Naive thymus-derived CD8-positive, alpha-beta T cell (primary cell): Measurements from ENCODE around the gene KICS2. TPM values are rescaled to one million over a fixed set of nuclear protein-coding genes. Genes with fewer than 3 reads are reported as not detected.
"Not testable (repeated sequence)": the region's sequence is repeated elsewhere in the genome, so short reads cannot be mapped to it uniquely, and the experiment has no call there.

ENCODE experiments used
- ATAC-seq, 2 donors: fragments of 150-1000 bp; cut with Tn5 transposase in 1 of 2; sonication (Bioruptor Pico), chemical (Tn5 transposase) in 1 of 2; 1 replicate in 1 of 2; 2 replicates in 1 of 2; pipeline ENCODE4 v1.10.0; 2021; ENCODE audit warnings: mild to moderate bottlenecking in 2 of 2, moderate library complexity in 2 of 2
- POLR2A ChIA-PET: fragments of 350-600 bp; sonication (Branson Sonifier 250); formaldehyde crosslinking; loops from one replicate; lab custom pipeline; 2021; ENCODE audit warnings: antibody characterized with exemption; lab: Charles Lee
- DNase-seq, 10 donors: peaks; one replicate each; pipeline versions ENCODE4 v3.0.0 to v3.0.0-alpha.2; 2020 to 2022
- H3K27ac Mint-ChIP-seq, 10 donors: one replicate each; pipeline ENCODE4 v1.8.0; 2020 to 2022; ENCODE audit warnings: mild to moderate bottlenecking in 10 of 10, mixed read lengths in 10 of 10, moderate library complexity in 4 of 10, inconsistent platforms in 1 of 10
- H3K27me3 Mint-ChIP-seq, 5 donors: one replicate each; pipeline ENCODE4 v1.8.0; 2021 to 2022; ENCODE audit warnings: mixed read lengths in 5 of 5
- H3K36me3 Mint-ChIP-seq, 3 donors: one replicate each; pipeline ENCODE4 v1.8.0; 2020 to 2022; ENCODE audit warnings: mixed read lengths in 3 of 3, mild to moderate bottlenecking in 2 of 3, inconsistent platforms in 1 of 3
- H3K4me1 Mint-ChIP-seq, 4 donors: one replicate each; pipeline ENCODE4 v1.8.0; 2021 to 2022; ENCODE audit warnings: mixed read lengths in 4 of 4
- H3K4me3 Mint-ChIP-seq, 10 donors: one replicate each; pipeline ENCODE4 v1.8.0; 2020 to 2022; ENCODE audit warnings: mild to moderate bottlenecking in 10 of 10, mixed read lengths in 10 of 10, moderate library complexity in 6 of 10, inconsistent platforms in 1 of 10
- H3K9me3 Mint-ChIP-seq, 9 donors: one replicate each; pipeline ENCODE4 v1.8.0; 2020 to 2022; ENCODE audit warnings: mixed read lengths in 9 of 9, mild to moderate bottlenecking in 3 of 9, inconsistent platforms in 1 of 9, moderate library complexity in 1 of 9
- polyA plus RNA-seq, 3 donors: library from polyadenylated mRNA; unstranded; fragments of 300-500 nt; fragmentation: Illumina TruSeq; gene quantifications; one replicate each; pipeline ENCODE4 v1.2.3, GENCODE V29; 2021
- total RNA-seq, 8 experiments: library from RNA in 2 of 8; stranded (reverse) in 2 of 8; gene quantifications; one replicate each; pipeline ENCODE4 v1.2.3 and lab custom pipeline; 2021 to 2026

KICS2 gene
- total and polyA plus RNA-seq, 5 experiments from 2014 or later, result 9.8 to 25.3 (median 14.3) TPM

DNA sequence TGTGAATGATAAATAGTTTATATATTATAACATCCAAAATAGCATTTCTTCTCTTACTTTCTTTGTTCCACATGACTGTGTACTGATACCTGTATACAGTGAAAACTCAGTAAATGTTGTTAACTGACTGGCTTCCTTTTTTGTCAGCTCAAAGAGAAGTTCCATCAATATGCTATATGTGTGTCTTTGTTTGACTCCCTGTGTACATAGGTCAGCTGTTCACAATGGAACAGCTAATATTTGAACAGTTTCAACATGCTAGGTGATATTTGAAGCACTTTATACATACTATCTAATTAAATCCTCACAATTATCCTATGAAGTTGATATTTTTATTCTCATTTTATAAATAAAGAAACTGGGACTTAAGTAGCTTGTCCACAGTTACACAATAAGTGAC lies 15.3 kb upstream of the KICS2 start:
- Mint-ChIP-seq H3K36me3 (peaks cover 0 to 2% (median 1%) of the 10 kb centered on the region in 3 donors), H3K27ac (no peak overlapping the region), H3K27me3 (peaks cover 0 to 8% (median 6%) of the 10 kb centered on the region in 5 donors), H3K4me3 (no peak overlapping the region), H3K9me3 (no peaks in the 10 kb centered on the region), H3K4me1 (no peaks in the 10 kb centered on the region)
- POLR2A ChIA-PET, result no interaction called here
- ATAC-seq (no peak), DNase-seq (no peak)

DNA sequence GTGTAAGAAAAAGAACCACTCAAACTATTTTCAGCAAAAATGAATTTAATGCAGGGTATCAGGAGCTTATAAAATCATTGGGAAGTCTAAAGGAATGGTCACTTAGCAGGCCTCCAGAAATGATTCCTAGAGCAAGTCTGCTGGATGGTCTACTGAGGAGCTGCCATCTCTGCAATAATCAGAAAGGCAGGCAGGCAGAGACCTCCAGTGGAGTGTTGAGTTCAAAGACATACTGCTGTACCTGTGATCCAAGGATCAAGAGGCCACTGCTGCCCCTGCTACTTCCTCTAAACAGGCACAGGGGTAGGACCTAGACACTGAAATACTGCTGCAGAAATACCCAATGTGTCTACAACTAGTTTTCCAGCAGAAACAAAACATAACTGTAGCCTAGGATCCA lies 14.5 kb upstream of the KICS2 start:
- peaks cover 0 to 11% (median 4%) of the 10 kb centered on the region in 5 donors for H3K27me3 Mint-ChIP-seq
- no peak overlapping the region for H3K27ac Mint-ChIP-seq
- POLR2A ChIA-PET, result no interaction called here
- no peaks in the 10 kb centered on the region for H3K4me1 Mint-ChIP-seq
- no peaks in the 10 kb centered on the region for H3K9me3 Mint-ChIP-seq
- H3K36me3 Mint-ChIP-seq, result peaks cover 0 to 2% (median 2%) of the 10 kb centered on the region in 3 donors
- no peak for DNase-seq
- no peak for ATAC-seq
- no peak overlapping the region for H3K4me3 Mint-ChIP-seq

DNA sequence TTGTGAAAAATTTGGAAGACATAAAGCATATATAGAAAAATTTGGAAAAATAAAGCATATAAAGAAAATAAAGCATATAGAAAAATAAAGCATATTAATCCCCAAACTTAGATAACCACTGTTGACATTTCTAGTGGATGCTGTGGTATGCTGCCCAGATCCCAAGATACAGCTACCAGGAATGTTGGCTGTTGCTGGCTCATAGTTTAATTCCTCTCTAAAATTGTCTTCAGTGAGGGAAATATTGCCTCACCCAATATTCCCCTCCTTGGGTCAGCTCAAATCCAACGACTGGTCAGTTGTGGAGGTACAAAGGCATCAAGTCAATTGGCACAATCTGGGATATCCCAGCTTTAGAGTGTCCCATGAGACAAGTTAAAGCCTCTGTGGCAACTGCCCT lies 10.1 kb upstream of the KICS2 start:
- DNase-seq, result no peak
- Mint-ChIP-seq H3K36me3 (peaks cover 0 to 7% (median 2%) of the 10 kb centered on the region in 3 donors), H3K27ac (no peak overlapping the region), H3K27me3 (peaks cover 9 to 20% (median 15%) of the 10 kb centered on the region in 5 donors), H3K9me3 (no peaks in the 10 kb centered on the region), H3K4me3 (no peak overlapping the region), H3K4me1 (no peaks in the 10 kb centered on the region)
- POLR2A ChIA-PET, result interaction anchor here (0.6 kb wide), 1 partner anchor 417 kb away, joined by 3 read pairs; no protein-coding TSS in a partner anchor
- ATAC-seq, result no peak

GRCh38 chr12:64229796-64230195 lies 7.7 kb upstream of the KICS2 start:
- H3K27me3 Mint-ChIP-seq, result peaks cover 8 to 23% (median 19%) of the 10 kb centered on the region in 5 donors
- POLR2A ChIA-PET, result no interaction called here
- no peak for ATAC-seq
- no peak for DNase-seq
- H3K4me3 Mint-ChIP-seq, result no peak overlapping the region
- no peaks in the 10 kb centered on the region for H3K4me1 Mint-ChIP-seq
- H3K27ac Mint-ChIP-seq, result no peak overlapping the region
- no peaks in the 10 kb centered on the region for H3K9me3 Mint-ChIP-seq
- peaks cover 0 to 5% (median 2%) of the 10 kb centered on the region in 3 donors for H3K36me3 Mint-ChIP-seq

DNA sequence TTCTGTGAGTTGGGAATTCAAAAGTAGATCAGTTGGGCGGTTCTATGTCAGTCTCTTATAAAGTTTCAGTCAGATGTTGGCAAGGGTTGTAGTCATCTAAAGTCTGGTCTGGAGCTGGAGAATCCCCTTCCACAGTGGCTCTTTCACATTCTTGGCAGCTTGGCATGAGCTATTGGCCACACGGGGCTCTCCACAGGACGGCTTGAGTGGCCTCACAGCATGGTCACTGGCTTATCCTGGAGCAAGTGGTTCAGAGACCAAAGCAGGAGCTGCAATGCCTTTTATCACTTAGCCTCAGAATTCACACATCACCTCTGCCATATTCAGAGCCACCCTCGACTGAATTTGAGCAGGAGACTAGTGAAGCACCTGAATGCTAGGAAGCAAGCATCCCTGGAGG lies 7.1 kb upstream of the KICS2 start:
- no peak for ATAC-seq
- peaks cover 8 to 23% (median 15%) of the 10 kb centered on the region in 5 donors for H3K27me3 Mint-ChIP-seq
- H3K4me1 Mint-ChIP-seq, result no peaks in the 10 kb centered on the region
- POLR2A ChIA-PET, result no interaction called here
- H3K9me3 Mint-ChIP-seq, result no peaks in the 10 kb centered on the region
- DNase-seq, result no peak
- no peak overlapping the region for H3K4me3 Mint-ChIP-seq
- peaks cover 0 to 5% (median 2%) of the 10 kb centered on the region in 3 donors for H3K36me3 Mint-ChIP-seq
- H3K27ac Mint-ChIP-seq, result no peak overlapping the region

DNA sequence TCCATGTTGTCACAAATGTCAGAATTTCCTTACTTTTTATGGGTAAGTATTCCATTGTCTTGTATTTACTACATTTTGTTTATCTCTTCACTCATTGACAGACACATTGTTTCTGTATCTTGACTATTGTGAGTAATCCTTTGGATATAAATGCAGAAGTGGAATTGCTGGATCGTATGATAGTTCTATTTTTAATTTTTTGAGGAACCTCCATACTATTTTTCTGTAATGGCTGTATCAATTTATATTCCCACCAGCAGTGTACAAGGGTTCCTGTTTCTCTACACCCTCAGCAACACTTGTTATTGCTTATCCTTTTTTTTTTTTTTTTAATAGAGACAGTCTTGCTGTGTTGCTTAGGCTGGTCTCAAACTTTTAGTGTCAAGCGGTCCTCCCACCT lies 3.5 kb upstream of the KICS2 start:
- H3K9me3 Mint-ChIP-seq, result no peaks in the 10 kb centered on the region
- peaks cover 7 to 23% (median 11%) of the 10 kb centered on the region in 5 donors for H3K27me3 Mint-ChIP-seq
- peaks cover 0 to 3% (median 0%) of the 10 kb centered on the region in 3 donors for H3K36me3 Mint-ChIP-seq
- H3K4me3 Mint-ChIP-seq, result no peak overlapping the region
- POLR2A ChIA-PET, result no interaction called here
- H3K27ac Mint-ChIP-seq, result peak overlapping the region in 1 of 10 donors; percentile 49
- peaks cover 7 to 25% (median 19%) of the 10 kb centered on the region in 4 donors for H3K4me1 Mint-ChIP-seq
- DNase-seq (no peak), ATAC-seq (no peak)

- ATAC-seq (peak; percentile 31 to 34), DNase-seq (peak in 6 of 10 donors; percentile 39 to 76 (median 48))
- Mint-ChIP-seq H3K36me3 (no peaks in the 10 kb centered on the region), H3K9me3 (no peaks in the 10 kb centered on the region), H3K27me3 (peaks cover 0 to 6% (median 3%) of the 10 kb centered on the region in 5 donors), H3K27ac (peak overlapping the region; percentile 97 to 100 (median 99)), H3K4me3 (peak overlapping the region; percentile 92 to 100 (median 98)), H3K4me1 (peaks cover 16 to 54% (median 41%) of the 10 kb centered on the region in 4 donors)
- POLR2A ChIA-PET, result interaction anchor here (1.0 to 1.8 kb wide), 3 partner anchors 182 to 553 kb away, joined by 3 to 12 read pairs (median 9); partner anchors contain the start of genes DPY19L2 and XPOT
Observed at GRCh38 chr12:64221651-64222008, 466 bp downstream of the KICS2 start.

GRCh38 chr12:64220046-64220445 lies 2.0 kb downstream of the KICS2 start:
- Mint-ChIP-seq H3K36me3 (peaks cover 0 to 6% (median 4%) of the 10 kb centered on the region in 3 donors), H3K4me3 (peak overlapping the region in 3 of 10 donors; percentile 12 to 39 (median 18)), H3K27ac (peak overlapping the region in 1 of 10 donors; percentile 5), H3K27me3 (peaks cover 0 to 1% (median 0%) of the 10 kb centered on the region in 5 donors), H3K9me3 (no peaks in the 10 kb centered on the region), H3K4me1 (peaks cover 18 to 54% (median 41%) of the 10 kb centered on the region in 4 donors)
- ATAC-seq, result no peak
- DNase-seq, result no peak
- POLR2A ChIA-PET, result no interaction called here

DNA sequence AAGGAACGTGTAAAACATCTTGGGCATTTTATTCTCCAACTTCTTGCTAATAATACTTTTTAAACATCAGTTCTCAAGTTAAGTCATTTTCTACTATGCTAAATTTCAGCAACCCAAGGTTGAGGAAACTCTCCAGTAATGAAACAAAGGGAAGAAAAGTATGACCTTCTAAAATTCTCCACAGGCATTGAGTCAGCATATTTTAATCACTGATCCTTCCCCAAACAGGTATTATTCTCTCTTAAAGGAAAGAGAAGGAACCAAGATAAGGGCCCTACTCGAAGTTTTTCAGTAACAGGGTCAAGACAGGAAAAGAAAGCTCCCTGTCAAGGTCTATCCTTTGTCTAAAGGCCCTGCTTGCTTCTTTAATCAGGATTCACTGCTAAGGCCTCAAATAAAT lies 3.0 kb downstream of the KICS2 start:
- POLR2A ChIA-PET, result interaction anchor here (0.7 kb wide), 1 partner anchor 290 kb away, joined by 5 read pairs; no protein-coding TSS in a partner anchor
- DNase-seq (no peak), ATAC-seq (no peak)
- Mint-ChIP-seq H3K27me3 (no peaks in the 10 kb centered on the region), H3K36me3 (peaks cover 0 to 13% (median 9%) of the 10 kb centered on the region in 3 donors), H3K9me3 (no peaks in the 10 kb centered on the region), H3K4me1 (peaks cover 18 to 54% (median 41%) of the 10 kb centered on the region in 4 donors), H3K4me3 (peak overlapping the region in 6 of 10 donors; percentile 11 to 60 (median 26)), H3K27ac (peak overlapping the region in 7 of 10 donors; percentile 4 to 81 (median 46))

GRCh38 chr12:64218597-64218996 lies 3.5 kb downstream of the KICS2 start:
- DNase-seq (no peak), ATAC-seq (no peak)
- Mint-ChIP-seq H3K9me3 (no peaks in the 10 kb centered on the region), H3K4me3 (peak overlapping the region; percentile 11 to 61 (median 42)), H3K4me1 (peaks cover 22 to 54% (median 41%) of the 10 kb centered on the region in 4 donors), H3K36me3 (peaks cover 5 to 19% (median 14%) of the 10 kb centered on the region in 3 donors), H3K27ac (peak overlapping the region in 7 of 10 donors; percentile 16 to 81 (median 47)), H3K27me3 (no peaks in the 10 kb centered on the region)
- POLR2A ChIA-PET, result interaction anchor here (0.7 kb wide), 1 partner anchor 291 kb away, joined by 5 read pairs; no protein-coding TSS in a partner anchor

GRCh38 chr12:64217643-64218042 lies 4.5 kb downstream of the KICS2 start:
- peaks cover 12 to 28% (median 18%) of the 10 kb centered on the region in 3 donors for H3K36me3 Mint-ChIP-seq
- H3K9me3 Mint-ChIP-seq, DNase-seq, POLR2A ChIA-PET, ATAC-seq, H3K27me3 Mint-ChIP-seq: not testable (repeated sequence)
- H3K4me3 Mint-ChIP-seq, result peak overlapping the region in 2 of 10 donors; percentile 5 to 28
- H3K27ac Mint-ChIP-seq, result peak overlapping the region in 2 of 10 donors; percentile 3 to 57
- H3K4me1 Mint-ChIP-seq, result peaks cover 23 to 47% (median 38%) of the 10 kb centered on the region in 4 donors

DNA sequence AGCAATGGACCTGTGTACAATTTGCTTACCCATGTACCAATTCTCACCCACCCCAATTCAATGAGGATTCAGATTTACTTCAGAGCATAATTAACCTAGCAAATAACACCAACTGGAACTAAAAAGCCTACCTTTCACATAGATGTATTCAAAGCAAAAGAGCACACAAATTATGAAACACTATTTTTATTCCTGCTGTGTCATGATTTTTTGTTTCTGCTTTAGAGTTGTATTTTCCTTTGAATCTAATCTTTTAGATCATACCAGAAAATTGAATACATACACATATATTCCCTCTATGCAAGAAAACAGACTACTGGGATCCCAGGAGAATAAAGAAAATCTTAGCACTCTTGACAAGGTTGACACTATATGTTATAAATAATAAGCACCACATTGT lies 5.9 kb downstream of the KICS2 start:
- H3K4me3 Mint-ChIP-seq, result no peak overlapping the region
- H3K9me3 Mint-ChIP-seq, result no peaks in the 10 kb centered on the region
- H3K27me3 Mint-ChIP-seq, result no peaks in the 10 kb centered on the region
- DNase-seq, result no peak
- H3K4me1 Mint-ChIP-seq, result peaks cover 17 to 35% (median 28%) of the 10 kb centered on the region in 4 donors
- POLR2A ChIA-PET, result interaction anchor here (1.1 kb wide), 1 partner anchor 14 kb away, joined by 3 read pairs; no protein-coding TSS in a partner anchor
- no peak for ATAC-seq
- peaks cover 19 to 41% (median 27%) of the 10 kb centered on the region in 3 donors for H3K36me3 Mint-ChIP-seq
- no peak overlapping the region for H3K27ac Mint-ChIP-seq

DNA sequence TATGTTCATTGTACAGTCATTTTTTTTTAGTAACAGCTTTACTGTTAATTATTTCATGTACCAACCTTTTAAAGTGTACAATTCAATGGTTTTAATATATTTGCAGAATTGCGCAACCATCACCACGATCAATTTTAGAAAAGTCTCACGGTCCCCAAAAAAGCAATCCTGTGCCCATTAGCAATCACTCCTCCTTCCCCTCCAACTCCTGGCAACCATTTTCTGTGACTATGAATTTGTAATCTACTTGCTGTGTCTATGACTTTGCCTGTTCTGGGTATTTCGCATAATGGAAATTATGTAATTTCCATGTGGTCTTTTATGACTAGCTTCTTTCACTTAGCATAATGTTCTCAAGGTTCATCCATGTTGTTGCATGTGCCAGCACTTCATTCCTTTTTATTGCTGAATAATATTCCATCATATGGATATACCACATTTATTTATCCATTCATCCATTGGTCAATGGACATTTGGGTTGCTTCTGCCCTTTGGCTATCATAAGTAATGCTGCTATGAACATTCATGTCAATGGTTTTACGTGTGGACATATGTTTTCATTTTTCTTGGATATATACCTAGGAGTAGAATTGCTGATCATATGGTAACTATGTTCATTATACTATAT lies 9.9 kb downstream of the KICS2 start:
- no peaks in the 10 kb centered on the region for H3K27me3 Mint-ChIP-seq
- H3K4me3 Mint-ChIP-seq, result no peak overlapping the region
- POLR2A ChIA-PET, result no interaction called here
- DNase-seq (no peak), ATAC-seq (no peak)
- H3K4me1 Mint-ChIP-seq, result peaks cover 0 to 9% (median 0%) of the 10 kb centered on the region in 4 donors
- no peaks in the 10 kb centered on the region for H3K9me3 Mint-ChIP-seq
- H3K27ac Mint-ChIP-seq, result peak overlapping the region in 1 of 10 donors; percentile 34
- H3K36me3 Mint-ChIP-seq, result peaks cover 23 to 74% (median 45%) of the 10 kb centered on the region in 3 donors
